GM19240 (cell line): Measurements from ENCODE around the gene CCBE1.
"Not testable (repeated sequence)": the region's sequence is repeated elsewhere in the genome, so short reads cannot be mapped to it uniquely, and the experiment has no call there.

Experiments
- DNase-seq: peaks from one replicate; pipeline ENCODE4 v3.0.0; 2011; ENCODE audit warnings: low spot score; ENCODE audit not compliant: insufficient read length

CCBE1 gene

GRCh38 chr18:59697236-59697932 is at the start of gene CCBE1:
CCBE1 (minus strand) TSS chr18:59697423.
- no peak for DNase-seq

- DNase-seq = no peak
Measured at GRCh38 chr18:59744271-59744721, 47.1 kb upstream of the CCBE1 start.

- no peak for DNase-seq
Measured at GRCh38 chr18:59743566-59743965, 46.3 kb upstream of the CCBE1 start.

GRCh38 chr18:59742325-59743111 is 45.3 kb upstream of the CCBE1 start:
- DNase-seq = no peak

- no peak for DNase-seq
Measured at GRCh38 chr18:59740141-59740540, 42.9 kb upstream of the CCBE1 start.

GRCh38 chr18:59737776-59738300 is 40.6 kb upstream of the CCBE1 start:
- no peak for DNase-seq

- DNase-seq = not testable (repeated sequence)
Measured at GRCh38 chr18:59737335-59737734, 40.1 kb upstream of the CCBE1 start.

- DNase-seq = no peak
Measured at GRCh38 chr18:59736061-59736460, 38.8 kb upstream of the CCBE1 start.

- DNase-seq = no peak
Measured at GRCh38 chr18:59735269-59735860, 38.1 kb upstream of the CCBE1 start.

GRCh38 chr18:59733421-59733820 is 36.2 kb upstream of the CCBE1 start:
- DNase-seq = no peak

- DNase-seq = no peak
Measured at GRCh38 chr18:59730896-59731295, 33.7 kb upstream of the CCBE1 start.

- no peak for DNase-seq
Measured at GRCh38 chr18:59729781-59730180, 32.6 kb upstream of the CCBE1 start.

GRCh38 chr18:59728816-59729215 is 31.6 kb upstream of the CCBE1 start:
- no peak for DNase-seq

GRCh38 chr18:59725142-59725541 is 27.9 kb upstream of the CCBE1 start:
- no peak for DNase-seq

- DNase-seq = no peak
Measured at GRCh38 chr18:59724103-59724502, 26.9 kb upstream of the CCBE1 start.

GRCh38 chr18:59721931-59722330 is 24.7 kb upstream of the CCBE1 start:
- no peak for DNase-seq

GRCh38 chr18:59721211-59721610 is 24.0 kb upstream of the CCBE1 start:
- no peak for DNase-seq

GRCh38 chr18:59719544-59720181 is 22.4 kb upstream of the CCBE1 start:
- no peak for DNase-seq

- DNase-seq = no peak
Measured at GRCh38 chr18:59718464-59719157, 21.4 kb upstream of the CCBE1 start.

GRCh38 chr18:59718108-59718463 is 20.9 kb upstream of the CCBE1 start:
- no peak for DNase-seq

GRCh38 chr18:59717291-59717690 is 20.1 kb upstream of the CCBE1 start:
- no peak for DNase-seq
